ENCODE measurements around the gene GNAT2. TPM values are rescaled to one million over a fixed set of nuclear protein-coding genes. Genes with fewer than 3 reads are reported as not detected.

GNAT2 gene
- total RNA-seq, 1 experiment from 2014 or later: 0.24 TPM

Other genes with a start within 250 kb of the GNAT2 start
- 36.9 and 41.1 TPM in 2 replicates for gene SORT1, start 221.7 kb downstream of the GNAT2 start, total RNA-seq (2014; rRNA removed; shearing (Covaris generic))
- 81.9 and 82.3 TPM in 2 replicates for gene PSMA5, start 193.2 kb downstream of the GNAT2 start, total RNA-seq (2014; rRNA removed; shearing (Covaris generic))
- gene SYPL2, start 153.1 kb downstream of the GNAT2 start, total RNA-seq (2014; rRNA removed; shearing (Covaris generic)): 0.65 and 0.86 TPM in 2 replicates
- gene ATXN7L2, start 135.7 kb downstream of the GNAT2 start, total RNA-seq (2014; rRNA removed; shearing (Covaris generic)): 7.0 and 9.1 TPM in 2 replicates
- 8.4 and 9.7 TPM in 2 replicates for gene CYB561D1, start 125.5 kb downstream of the GNAT2 start, total RNA-seq (2014; rRNA removed; shearing (Covaris generic))
- 0.58 and 0.59 TPM in 2 replicates for gene AMIGO1, start 109.9 kb downstream of the GNAT2 start, total RNA-seq (2014; rRNA removed; shearing (Covaris generic))
- 0.20 and 0.57 TPM in 2 replicates for gene GPR61, start 79.7 kb downstream of the GNAT2 start, total RNA-seq (2014; rRNA removed; shearing (Covaris generic))
- 12.2 and 13.4 TPM in 2 replicates for gene GNAI3, start 71.0 kb downstream of the GNAT2 start, total RNA-seq (2014; rRNA removed; shearing (Covaris generic))
- gene AMPD2, start 221 bp upstream of the GNAT2 start, total RNA-seq (2014; rRNA removed; shearing (Covaris generic)): 37.0 and 42.6 TPM in 2 replicates
- 2.5 and 3.0 TPM in 2 replicates for gene GSTM4, start 36.5 kb upstream of the GNAT2 start, total RNA-seq (2014; rRNA removed; shearing (Covaris generic))
- 3.4 and 5.9 TPM in 2 replicates for gene GSTM2, start 48.4 kb upstream of the GNAT2 start, total RNA-seq (2014; rRNA removed; shearing (Covaris generic))
- not detected in 2 replicates for gene GSTM1, start 68.2 kb upstream of the GNAT2 start, total RNA-seq (2014; rRNA removed; shearing (Covaris generic))
- gene GSTM5, start 92.6 kb upstream of the GNAT2 start, total RNA-seq (2014; rRNA removed; shearing (Covaris generic)): 0.02 TPM in 1 of 2 replicates, not detected in the other
- gene GSTM3, start 121.4 kb upstream of the GNAT2 start, total RNA-seq (2014; rRNA removed; shearing (Covaris generic)): 31.4 and 32.1 TPM in 2 replicates
- gene EPS8L3, start 144.3 kb upstream of the GNAT2 start, total RNA-seq (2014; rRNA removed; shearing (Covaris generic)): not detected in 2 replicates